Measurements from ENCODE around the gene CCDC192.
"Not testable (repeated sequence)": the region's sequence is repeated elsewhere in the genome, so short reads cannot be mapped to it uniquely, and the experiment has no call there.

CCDC192 gene

GRCh38 chr5:127770272-127770671 is 67.1 kb downstream of the CCDC192 start:
- TF ChIP-seq CTCF (IDR thresholded peaks at IDR 0.05; ENCODE audit: low read depth, low read length) = no peak
- DNase-seq = no peak
- H3K36me3 ChIP-seq = no peaks in the 10 kb centered on the region
- no peak overlapping the region for H3K27ac ChIP-seq
- H3K27me3 ChIP-seq (ENCODE audit: insufficient read depth, low read depth, severe bottlenecking) = no peaks in the 10 kb centered on the region
- H3K4me3 ChIP-seq (ENCODE audit: low read depth, low read length) = no peak overlapping the region
- no peaks in the 10 kb centered on the region for H3K9me3 ChIP-seq (ENCODE audit: severe bottlenecking)

DNA sequence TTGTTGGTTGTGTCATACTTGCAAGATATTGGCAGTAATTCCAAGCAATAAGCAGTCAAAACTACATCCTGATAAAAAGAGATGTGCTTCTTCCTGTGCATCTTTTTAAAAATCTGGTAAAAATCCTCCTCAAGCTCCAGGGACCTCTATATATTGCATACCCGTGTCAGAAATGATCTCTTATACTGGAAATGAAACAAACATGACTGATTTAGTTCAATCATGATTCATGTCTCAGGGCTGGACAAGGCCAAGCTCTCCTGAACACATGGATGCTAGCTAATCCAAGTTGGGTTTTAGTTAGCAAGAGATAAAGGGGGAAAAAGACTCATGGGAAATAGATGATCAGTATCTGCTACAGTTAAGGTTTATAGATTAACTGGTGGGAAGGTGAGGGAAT is 69.3 kb downstream of the CCDC192 start:
- Histone ChIP-seq H3K9me3 (ENCODE audit: severe bottlenecking) (no peaks in the 10 kb centered on the region), H3K4me3 (ENCODE audit: low read depth, low read length) (no peak overlapping the region), H3K36me3 (no peaks in the 10 kb centered on the region), H3K27me3 (ENCODE audit: insufficient read depth, low read depth, severe bottlenecking) (no peaks in the 10 kb centered on the region), H3K27ac (no peak overlapping the region)
- no peak for TF ChIP-seq CTCF (IDR thresholded peaks at IDR 0.05; ENCODE audit: low read depth, low read length)
- no peak for DNase-seq

DNA sequence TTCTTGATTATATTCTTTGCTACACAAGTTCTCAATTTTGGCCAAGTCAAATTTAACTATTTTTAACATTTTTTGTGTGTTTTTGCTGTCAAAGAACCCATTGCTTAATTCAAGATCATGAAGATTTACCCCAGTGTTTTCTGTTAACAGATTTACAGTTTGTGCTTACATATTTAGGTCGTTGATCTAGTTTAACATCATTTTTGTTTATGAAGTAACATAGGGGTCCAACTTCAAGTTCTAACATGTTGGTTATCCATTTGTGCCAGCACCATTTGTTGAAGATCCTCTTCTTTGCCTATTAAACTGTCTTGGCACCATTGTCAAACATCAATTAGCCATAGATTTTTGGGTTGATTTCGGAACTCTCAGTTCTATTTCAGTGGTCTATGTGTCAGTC is 71.0 kb downstream of the CCDC192 start:
- H3K27ac ChIP-seq = no peak overlapping the region
- TF ChIP-seq CTCF (IDR thresholded peaks at IDR 0.05; ENCODE audit: low read depth, low read length) = no peak

GRCh38 chr5:127776477-127776876 is 73.3 kb downstream of the CCDC192 start:
- no peak for DNase-seq
- H3K36me3 ChIP-seq = no peaks in the 10 kb centered on the region
- no peaks in the 10 kb centered on the region for H3K27me3 ChIP-seq (ENCODE audit: insufficient read depth, low read depth, severe bottlenecking)
- no peak overlapping the region for H3K4me3 ChIP-seq (ENCODE audit: low read depth, low read length)
- no peaks in the 10 kb centered on the region for H3K9me3 ChIP-seq (ENCODE audit: severe bottlenecking)
- H3K27ac ChIP-seq = no peak overlapping the region
- no peak for TF ChIP-seq CTCF (IDR thresholded peaks at IDR 0.05; ENCODE audit: low read depth, low read length)

More for the DNA sequence above, 71.0 kb downstream of the CCDC192 start:
- no peak overlapping the region for H3K4me3 ChIP-seq (ENCODE audit: low read depth, low read length)
- no peaks in the 10 kb centered on the region for H3K9me3 ChIP-seq (ENCODE audit: severe bottlenecking)
- DNase-seq = no peak
- H3K36me3 ChIP-seq = no peaks in the 10 kb centered on the region
- H3K27me3 ChIP-seq (ENCODE audit: insufficient read depth, low read depth, severe bottlenecking) = no peaks in the 10 kb centered on the region

DNA sequence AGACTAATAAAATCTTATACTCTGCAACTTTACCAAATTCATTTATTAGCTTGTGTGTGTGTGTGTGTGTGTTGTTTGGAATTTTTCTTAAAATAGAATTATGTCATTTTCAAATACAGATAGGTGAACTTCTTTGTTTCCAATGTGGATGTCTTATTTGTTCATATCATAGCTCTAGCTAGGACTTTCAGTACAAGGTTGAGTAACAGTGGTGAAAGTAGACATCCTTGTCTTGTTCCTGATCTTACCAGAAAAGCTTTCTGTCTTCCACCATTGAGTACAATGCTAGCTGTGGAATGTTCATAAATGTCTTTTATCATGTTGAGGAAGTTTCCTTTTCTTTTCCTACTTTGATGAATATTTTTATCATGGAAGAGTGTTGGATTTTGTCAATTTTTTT is 74.8 kb downstream of the CCDC192 start:
- Histone ChIP-seq H3K9me3 (ENCODE audit: severe bottlenecking) (no peaks in the 10 kb centered on the region), H3K4me3 (ENCODE audit: low read depth, low read length) (no peak overlapping the region), H3K27ac (no peak overlapping the region), H3K27me3 (ENCODE audit: insufficient read depth, low read depth, severe bottlenecking) (no peaks in the 10 kb centered on the region), H3K36me3 (no peaks in the 10 kb centered on the region)
- no peak for DNase-seq
- TF ChIP-seq CTCF (IDR thresholded peaks at IDR 0.05; ENCODE audit: low read depth, low read length) = no peak

- not testable (repeated sequence) for H3K36me3 ChIP-seq; H3K27me3 ChIP-seq (ENCODE audit: insufficient read depth, low read depth, severe bottlenecking); H3K4me3 ChIP-seq (ENCODE audit: low read depth, low read length); DNase-seq; H3K27ac ChIP-seq; H3K9me3 ChIP-seq (ENCODE audit: severe bottlenecking)
These were observed 79.3 kb downstream of the CCDC192 start for GRCh38 chr5:127782450-127782849.

Measured in WERI-Rb-1 (cell line).